Measurements from ENCODE around the gene HES1.

The HES1 gene

DNA sequence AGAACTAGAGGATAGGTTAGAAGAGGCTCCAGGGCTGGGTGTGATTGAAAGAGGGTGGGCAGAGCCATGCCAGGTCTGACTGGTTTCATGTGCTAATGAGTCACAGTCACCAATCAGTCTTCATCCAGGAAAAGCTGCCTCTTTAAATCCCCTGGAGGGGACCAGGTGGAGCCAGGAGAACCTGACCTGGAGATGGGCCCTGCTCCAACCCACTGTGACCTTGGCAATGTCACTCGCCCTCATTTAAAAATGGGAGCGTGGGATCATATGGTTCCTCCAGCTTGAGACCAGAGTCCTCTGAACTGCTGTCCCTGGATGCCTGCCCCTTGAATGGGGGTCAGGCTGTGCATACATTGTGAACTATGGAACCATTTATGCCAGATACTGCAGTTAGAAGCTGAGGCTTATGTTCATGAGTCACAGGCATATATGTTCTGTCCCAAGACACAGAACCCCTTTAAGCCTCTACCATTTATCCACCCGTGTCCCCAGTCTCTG lies 23.0 kb downstream of the HES1 start:
- H3K27ac Mint-ChIP-seq: peak overlapping the region in 1 of 3 experiments; percentile 28
- H3K9me3 Mint-ChIP-seq: peaks cover 5% of the 10 kb centered on the region
- no peak for TF ChIP-seq CTCF (IDR thresholded peaks at IDR 0.05; ENCODE audit: unreplicated experiment in 3 of 3)
- H3K27me3 Mint-ChIP-seq (ENCODE audit: low read depth): peaks cover 39% of the 10 kb centered on the region
- no peak overlapping the region for H3K4me3 Mint-ChIP-seq
- peaks cover 10% of the 10 kb centered on the region for H3K36me3 Mint-ChIP-seq (ENCODE audit: low read depth)
- H3K4me1 Mint-ChIP-seq: peaks cover 22% of the 10 kb centered on the region

- Mint-ChIP-seq H3K27ac (peak overlapping the region; percentile 43 to 87 (median 87)), H3K36me3 (ENCODE audit: low read depth) (peaks cover under 1% of the 10 kb centered on the region), H3K27me3 (ENCODE audit: low read depth) (peaks cover 41% of the 10 kb centered on the region)
These were observed 24.2 kb downstream of the HES1 start for GRCh38 chr3:194160158-194160557.

DNA sequence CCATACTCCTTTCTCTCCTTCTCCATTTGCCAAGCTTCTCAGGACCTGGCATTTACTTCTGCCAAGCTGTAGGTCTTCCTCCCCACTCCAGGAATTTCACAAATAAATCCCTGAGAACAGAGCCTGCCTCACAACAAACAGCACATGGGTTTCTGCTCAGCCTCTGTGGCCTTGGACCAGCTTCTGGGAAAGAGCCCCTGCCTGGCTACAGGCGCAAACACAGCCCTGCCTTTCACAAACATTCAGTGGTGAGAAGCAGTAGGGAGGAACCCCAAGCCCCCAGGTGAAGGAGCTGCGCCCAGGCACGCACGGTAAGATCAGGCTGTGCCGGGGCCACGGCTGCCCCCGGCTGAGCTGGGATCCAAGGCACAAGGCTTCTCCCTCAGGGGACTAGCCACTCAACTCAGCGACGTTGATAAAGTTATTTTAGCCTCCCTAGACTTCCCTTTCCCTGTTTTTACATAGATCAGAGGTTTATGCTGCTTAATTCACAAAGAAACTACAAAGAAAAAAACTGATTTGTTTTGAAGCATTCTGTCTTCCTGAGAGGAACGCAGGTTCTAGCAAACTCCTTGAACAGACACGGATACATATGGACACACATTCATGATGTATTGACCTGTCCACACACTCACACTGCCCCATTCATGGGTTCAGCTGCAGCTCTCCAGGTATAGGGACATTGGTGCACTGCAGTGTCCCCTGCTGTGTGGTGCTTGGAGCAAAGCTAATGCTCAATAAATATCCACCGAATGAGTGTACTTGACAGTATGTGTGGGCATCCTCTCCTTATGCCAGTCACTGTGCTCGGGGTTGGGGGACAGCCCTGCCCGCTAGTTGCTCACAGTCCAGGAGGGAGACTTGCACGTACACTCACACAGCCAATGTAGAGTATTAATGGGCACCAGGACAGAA lies 25.4 kb downstream of the HES1 start:
- peak overlapping the region; percentile 60 to 68 (median 65) for H3K4me3 Mint-ChIP-seq
- H3K4me1 Mint-ChIP-seq: peaks cover 42% of the 10 kb centered on the region
- H3K27ac Mint-ChIP-seq: peak overlapping the region; percentile 87 to 93 (median 87)
- TF ChIP-seq CTCF (IDR thresholded peaks at IDR 0.05; ENCODE audit: unreplicated experiment in 3 of 3): no peak
- H3K9me3 Mint-ChIP-seq: no peaks in the 10 kb centered on the region
- no peaks in the 10 kb centered on the region for H3K36me3 Mint-ChIP-seq (ENCODE audit: low read depth)
- peaks cover 34% of the 10 kb centered on the region for H3K27me3 Mint-ChIP-seq (ENCODE audit: low read depth)

More at GRCh38 chr3:194160158-194160557, 24.2 kb downstream of the HES1 start:
- TF ChIP-seq CTCF (IDR thresholded peaks at IDR 0.05; ENCODE audit: unreplicated experiment in 3 of 3): no peak
- Mint-ChIP-seq H3K4me3 (peak overlapping the region in 2 of 3 experiments; percentile 22 to 41), H3K9me3 (no peaks in the 10 kb centered on the region), H3K4me1 (peaks cover 29% of the 10 kb centered on the region)

DNA sequence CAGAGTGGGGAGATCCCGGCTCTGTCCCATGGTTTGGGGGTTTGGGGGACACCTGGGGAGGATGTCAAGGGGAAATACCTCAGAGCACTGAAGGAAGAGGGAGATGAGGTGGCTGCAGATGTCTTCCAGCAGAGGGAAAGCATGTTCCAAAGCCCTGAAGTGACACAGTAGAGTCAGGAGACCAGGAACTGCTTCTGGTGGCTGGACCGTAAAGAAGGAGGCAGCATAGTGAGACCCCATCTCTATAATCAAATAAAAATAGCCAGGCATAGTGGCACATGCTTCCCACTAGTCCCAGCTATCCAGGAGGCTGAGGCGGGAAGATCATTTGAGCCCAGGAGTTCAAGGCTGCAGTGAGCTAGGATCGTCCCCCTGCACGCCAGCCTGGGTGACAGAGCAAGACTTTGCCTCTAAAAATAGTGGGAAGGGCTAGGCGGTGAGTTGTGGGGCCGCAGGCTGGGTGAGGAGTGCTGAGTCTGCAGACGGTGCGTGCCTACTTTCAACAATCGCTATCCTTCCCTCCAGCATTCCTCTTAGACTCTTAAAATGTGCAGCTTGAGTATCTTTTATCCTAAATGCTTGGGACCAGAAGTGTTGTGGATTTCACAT lies 26.2 kb downstream of the HES1 start:
- H3K27ac Mint-ChIP-seq: peak overlapping the region; percentile 87 to 93 (median 87)
- H3K4me1 Mint-ChIP-seq: peaks cover 49% of the 10 kb centered on the region
- no peaks in the 10 kb centered on the region for H3K9me3 Mint-ChIP-seq
- H3K27me3 Mint-ChIP-seq (ENCODE audit: low read depth): peaks cover 28% of the 10 kb centered on the region
- H3K36me3 Mint-ChIP-seq (ENCODE audit: low read depth): no peaks in the 10 kb centered on the region
- TF ChIP-seq CTCF (IDR thresholded peaks at IDR 0.05; ENCODE audit: unreplicated experiment in 3 of 3): no peak
- peak overlapping the region in 2 of 3 experiments; percentile 60 to 65 for H3K4me3 Mint-ChIP-seq

DNA sequence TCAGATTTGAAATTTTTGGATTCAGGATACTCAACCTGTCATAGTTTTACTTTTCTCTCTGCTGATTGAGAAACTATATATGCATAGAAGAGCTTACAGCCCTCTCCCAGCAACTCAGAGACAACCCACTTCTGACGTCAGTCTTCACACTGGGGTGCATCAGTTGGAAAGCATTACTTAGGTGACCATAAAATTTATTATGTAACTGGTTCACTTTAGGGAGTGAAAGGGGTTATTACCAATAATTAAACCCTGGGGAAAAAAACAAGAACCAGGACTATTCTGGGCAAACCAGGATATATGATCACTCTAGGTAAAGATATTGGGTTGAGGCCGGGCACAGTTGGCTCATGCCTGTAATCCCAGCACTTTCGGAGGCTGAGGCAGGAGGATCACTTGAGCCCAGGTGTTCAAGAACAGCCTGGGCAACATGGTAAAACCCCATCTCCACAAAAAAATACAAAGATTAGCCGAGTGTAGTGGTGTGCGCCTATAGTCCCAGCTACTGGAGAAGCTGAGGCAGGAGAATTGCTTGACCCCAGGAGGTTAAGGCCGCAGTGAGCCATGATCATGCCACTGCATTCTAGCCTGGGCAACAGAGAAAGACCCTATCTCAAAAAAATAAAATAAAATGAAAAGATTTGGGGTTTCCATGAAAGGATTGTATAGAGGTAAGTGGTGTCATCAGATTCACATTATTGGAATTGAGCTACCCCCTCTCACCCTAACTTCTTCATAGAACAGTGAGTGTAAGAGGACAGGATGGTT lies 27.1 kb downstream of the HES1 start:
- peaks cover 28% of the 10 kb centered on the region for H3K27me3 Mint-ChIP-seq (ENCODE audit: low read depth)
- H3K27ac Mint-ChIP-seq: peak overlapping the region; percentile 87 to 93 (median 91)
- peaks cover 58% of the 10 kb centered on the region for H3K4me1 Mint-ChIP-seq
- no peak overlapping the region for H3K4me3 Mint-ChIP-seq
- TF ChIP-seq CTCF (IDR thresholded peaks at IDR 0.05; ENCODE audit: unreplicated experiment in 3 of 3): no peak
- H3K9me3 Mint-ChIP-seq: no peaks in the 10 kb centered on the region
- H3K36me3 Mint-ChIP-seq (ENCODE audit: low read depth): no peaks in the 10 kb centered on the region

All from nephron (organoid).